Limb (tissue), 2 donors: ENCODE data around the gene VPS13D.
A peak's percentile ranks its signal among the peaks of the same experiment; 100 is the strongest.
"Not testable (repeated sequence)": the region's sequence is repeated elsewhere in the genome, so short reads cannot be mapped to it uniquely, and the experiment has no call there.

Source experiments
- DNase-seq, 2 donors: peaks; one replicate each; pipeline ENCODE4 v3.0.0-alpha.2; 2016; ENCODE audit errors: extremely low spot score in 2 of 2

VPS13D gene

DNA sequence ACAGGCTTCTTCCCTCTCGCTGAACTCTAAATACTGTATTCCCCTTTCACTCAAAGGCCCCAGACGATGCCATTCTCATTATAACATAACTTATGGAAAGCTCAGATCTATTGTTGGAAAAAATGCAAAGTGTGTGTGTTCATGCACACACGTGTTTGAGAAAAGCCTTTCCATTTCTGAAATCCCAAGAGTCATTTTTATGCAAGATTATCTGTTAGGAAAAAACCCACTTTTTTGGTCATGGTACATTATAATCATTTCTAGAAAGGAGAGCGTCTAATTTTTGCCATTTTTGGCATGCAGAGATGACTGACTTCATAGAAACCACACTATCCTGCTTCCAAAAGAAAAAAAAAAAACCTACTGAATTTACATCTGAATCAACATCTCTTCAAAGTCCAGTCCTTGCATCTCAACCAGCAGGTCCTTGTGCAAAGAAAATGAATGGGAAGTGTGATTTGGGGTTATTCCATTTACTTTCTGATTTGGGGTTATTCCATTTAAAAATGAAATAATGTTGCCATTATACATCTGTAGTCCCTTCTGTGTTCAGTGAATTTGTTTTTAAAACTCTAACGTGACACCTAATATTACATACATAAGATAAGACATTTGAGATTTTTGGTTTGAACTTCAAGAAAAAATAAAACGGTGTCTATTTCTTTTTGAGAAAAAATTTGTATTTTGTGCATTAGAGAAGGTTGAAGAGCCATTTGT lies 237.9 kb downstream of the VPS13D start:
- DNase-seq = no peak

- no peak for DNase-seq
These were observed 238.5 kb downstream of the VPS13D start for GRCh38 chr1:12468323-12468722.

DNA sequence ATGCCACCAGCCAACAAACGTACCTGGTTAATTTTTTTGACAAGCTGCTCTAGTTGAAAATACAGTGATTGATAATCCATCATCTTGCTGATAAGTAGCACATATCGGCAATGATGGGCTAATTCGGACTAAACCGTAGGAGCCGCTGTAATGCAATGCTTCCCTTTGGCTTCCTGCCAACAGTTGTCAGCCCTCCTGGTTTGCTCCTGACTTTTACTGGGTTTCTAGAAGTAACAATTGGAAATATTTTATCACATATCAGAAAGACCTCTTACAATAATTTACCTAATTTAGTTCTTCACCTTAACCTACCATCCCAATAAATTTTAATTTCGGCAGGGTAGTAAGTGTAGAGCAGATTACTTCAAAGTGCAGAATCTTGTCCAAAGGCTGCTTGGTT lies 239.7 kb downstream of the VPS13D start:
- DNase-seq = no peak

GRCh38 chr1:12469990-12470389 lies 240.2 kb downstream of the VPS13D start:
- DNase-seq = no peak

DNA sequence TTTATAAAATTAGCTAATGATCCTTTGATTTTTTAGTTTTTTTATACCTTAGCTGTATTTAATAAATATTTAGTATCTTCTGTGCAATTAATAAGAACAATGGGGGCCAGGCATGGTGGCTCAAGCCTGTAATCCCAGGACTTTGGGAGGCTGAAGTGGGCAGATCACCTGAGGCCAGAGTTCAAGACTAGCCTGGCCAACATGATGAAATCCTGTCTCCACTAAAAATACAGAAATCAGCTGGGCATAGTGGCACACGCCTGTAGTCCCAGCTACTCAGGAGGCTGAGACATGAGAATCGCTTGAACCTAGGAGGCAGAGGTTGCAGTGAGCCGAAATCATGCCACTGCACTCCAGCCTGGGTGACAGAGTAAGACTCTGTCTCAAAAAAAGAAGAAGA lies 241.1 kb downstream of the VPS13D start:
- DNase-seq = not testable (repeated sequence)

DNA sequence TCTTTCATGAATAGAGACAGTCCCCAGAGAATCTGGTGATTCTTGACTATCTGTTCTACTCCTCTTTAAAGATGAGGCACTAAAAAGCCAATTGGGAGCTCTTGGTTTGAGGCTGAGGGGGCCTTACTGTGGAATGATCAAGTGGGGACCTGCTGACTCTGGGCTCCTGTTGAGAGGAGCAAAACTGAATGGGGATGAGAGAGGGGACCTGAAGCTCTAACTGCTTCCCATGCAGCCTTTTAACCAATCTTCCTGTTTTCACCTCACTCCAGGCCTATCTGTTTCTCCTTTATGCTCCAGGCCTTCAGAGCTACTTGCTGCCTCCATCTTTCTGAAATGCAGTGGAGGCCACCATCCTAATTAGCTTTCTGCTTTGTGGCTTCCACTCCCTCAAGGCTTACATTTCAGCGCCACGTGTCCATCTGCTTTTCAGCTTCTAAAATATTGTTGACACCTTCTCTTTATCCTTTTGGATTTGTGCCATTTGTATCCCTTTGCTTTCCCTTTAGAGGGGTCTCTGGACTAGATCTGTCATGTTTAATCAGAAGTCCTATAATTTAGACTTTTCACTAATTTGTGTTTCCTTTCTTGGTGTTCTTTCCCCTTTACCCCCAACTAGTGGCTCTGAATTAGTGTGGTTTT lies 242.4 kb downstream of the VPS13D start:
- no peak for DNase-seq

DNA sequence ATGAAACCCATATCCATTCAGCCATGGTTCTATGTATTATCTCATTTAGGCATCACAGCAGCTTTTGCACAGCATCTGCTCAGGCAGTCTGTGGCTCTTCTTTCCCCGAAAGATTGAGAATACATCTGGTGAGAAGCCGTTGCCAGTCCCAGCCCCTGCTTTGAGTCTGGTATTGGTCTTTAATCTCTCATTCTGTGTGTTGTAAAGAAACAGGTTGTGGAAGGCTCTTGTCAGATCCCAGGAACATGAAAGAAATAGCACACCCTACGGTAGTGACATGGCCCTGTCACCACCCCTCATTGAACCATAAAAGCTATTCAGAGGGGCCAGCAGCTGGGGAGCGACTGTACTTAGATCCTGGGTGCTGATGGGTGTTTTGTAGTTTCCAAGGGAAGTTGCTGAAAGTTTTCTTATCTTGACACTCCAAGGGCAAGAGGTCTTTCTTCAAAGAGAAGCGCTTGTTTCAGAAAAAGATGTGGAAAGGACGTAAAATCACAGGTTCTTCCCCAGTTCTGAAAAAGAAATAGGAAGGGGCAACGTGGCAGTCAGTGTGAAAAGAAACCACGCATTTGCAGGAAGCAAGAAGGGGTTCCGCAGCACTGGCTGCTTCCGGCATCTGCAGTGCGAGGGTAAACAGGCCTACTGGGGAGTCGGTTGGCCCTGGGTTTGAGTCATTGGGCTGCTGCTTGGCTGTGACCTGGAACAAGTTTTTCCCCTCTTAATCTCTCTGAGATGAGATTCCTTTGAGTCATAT lies 243.1 kb downstream of the VPS13D start:
- no peak for DNase-seq

DNA sequence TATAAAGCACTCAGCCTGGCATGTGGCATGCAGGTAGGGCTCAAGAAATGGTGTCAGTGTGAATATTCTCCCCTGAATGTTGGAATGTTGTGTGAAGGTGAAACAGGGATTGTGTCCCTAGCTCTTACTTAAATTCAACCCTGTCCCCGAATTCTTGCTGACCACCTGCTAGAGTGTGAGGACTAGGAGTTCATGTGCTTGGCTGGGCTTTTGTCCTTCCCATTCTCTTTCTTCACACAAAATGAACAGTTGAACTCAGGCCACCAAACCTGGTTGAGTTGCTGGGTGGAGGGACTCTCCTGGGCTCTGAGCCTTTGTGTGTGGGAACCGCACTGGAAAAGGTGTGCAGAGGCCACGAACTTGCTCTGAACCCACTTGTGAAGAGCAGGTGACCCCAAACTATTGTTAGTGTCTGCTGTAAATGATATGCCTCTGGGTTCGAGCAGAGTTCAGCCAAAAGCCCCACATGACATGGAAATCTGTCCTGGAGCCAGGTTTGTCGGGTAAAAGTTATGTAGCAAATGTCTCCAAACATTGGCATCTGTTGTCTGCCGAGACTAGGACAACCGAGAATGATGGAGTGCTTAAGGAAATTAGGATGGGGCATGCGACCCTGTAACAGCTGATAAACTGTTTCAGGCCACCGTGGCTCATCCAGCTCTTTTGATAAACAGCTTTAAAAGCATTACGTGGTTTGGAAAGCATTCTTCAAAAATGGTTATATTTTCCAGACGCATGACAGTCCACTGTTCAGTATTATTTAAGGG lies 243.9 kb downstream of the VPS13D start:
- DNase-seq = peak; percentile 71 to 78

DNA sequence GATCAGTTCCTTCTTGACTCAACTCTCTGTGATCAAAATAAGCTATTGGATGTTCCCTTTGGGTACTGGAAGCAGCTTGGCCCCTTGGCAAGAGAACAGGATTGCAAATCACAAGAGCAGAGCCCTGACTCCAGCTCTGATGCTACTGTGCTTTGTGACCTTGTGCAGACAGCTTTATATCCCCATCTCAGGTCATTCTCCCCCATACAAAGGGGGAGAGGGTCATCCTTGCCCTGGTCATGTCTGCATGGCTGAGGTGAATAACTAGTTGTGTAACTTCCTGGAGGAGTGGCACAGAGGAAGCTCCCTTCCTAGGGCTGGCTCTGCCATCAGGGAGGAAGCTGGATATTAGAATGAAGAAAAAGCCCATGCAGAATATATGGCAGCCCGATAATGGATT lies 245.3 kb downstream of the VPS13D start:
- DNase-seq = no peak

DNA sequence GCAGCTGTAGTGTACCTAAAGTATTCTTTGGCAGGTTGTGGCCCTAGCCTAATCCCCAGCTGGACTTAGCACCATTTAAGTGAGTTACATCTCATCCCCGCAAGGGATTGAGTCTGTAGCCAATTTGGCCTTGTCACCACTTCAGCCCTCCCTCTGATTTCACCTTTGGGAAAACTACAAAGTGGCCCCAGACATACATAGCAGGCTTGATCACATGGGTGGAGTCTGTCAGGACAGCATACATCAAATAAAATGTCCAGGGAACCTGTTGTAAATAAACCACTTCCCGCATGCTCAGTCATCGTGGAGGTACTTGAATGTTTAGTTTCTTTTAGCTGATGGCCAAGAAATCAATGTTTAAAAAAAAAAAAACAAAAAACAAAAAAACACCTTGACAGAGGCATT lies 245.7 kb downstream of the VPS13D start:
- no peak for DNase-seq

GRCh38 chr1:12475947-12476346 lies 246.1 kb downstream of the VPS13D start:
- DNase-seq = no peak

DNA sequence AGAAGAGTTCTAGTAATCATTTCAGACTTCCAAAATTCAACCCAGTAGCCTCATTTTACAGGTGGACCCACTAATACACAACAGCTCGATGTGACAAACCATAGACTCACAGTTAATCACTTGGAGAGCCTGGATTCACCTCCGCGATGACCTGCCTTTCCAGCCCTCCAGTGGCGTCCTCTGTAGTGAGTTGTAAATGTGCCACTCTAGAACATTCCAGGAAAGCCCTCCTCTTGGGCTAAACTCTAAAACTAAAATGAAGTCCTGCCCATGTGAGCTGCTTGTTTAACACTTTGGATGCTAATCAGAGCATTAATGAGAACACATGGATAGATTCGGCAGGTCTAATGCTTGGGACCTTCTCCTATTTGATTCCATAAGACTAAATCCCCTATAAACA lies 247.5 kb downstream of the VPS13D start:
- no peak for DNase-seq

DNA sequence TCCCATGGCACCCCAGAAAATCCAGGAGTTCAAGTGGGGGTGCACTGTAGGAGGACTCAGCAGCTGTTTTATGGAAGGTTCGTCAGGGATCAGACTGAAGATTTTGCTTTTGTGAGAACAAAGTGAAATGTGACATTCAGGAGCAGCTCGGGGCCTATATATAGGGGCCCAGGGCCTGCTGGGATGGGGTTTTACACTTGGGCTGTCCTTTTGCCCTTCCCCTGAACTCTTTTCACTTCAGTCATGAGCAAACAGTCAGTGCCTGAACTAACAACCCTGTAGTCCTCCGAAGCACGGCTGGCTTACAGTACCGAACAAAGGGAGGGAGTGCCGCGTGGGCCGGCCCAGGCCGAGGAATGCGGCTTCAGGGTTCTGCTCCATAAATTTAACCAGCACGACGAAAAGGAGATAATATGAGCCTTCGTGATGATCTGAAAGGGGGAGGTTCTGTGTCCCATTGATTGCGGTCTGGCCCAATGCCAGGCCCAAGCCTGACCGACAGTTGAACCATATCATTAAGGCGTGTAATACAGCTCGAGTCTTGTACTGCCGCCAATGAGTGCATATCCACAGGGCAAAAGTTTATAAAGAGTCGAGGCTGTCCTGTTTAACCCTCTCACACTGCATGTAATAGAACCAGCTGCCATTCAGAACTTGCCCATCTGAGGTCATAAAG lies 248.2 kb downstream of the VPS13D start:
- peak; percentile 93 to 95 for DNase-seq

DNA sequence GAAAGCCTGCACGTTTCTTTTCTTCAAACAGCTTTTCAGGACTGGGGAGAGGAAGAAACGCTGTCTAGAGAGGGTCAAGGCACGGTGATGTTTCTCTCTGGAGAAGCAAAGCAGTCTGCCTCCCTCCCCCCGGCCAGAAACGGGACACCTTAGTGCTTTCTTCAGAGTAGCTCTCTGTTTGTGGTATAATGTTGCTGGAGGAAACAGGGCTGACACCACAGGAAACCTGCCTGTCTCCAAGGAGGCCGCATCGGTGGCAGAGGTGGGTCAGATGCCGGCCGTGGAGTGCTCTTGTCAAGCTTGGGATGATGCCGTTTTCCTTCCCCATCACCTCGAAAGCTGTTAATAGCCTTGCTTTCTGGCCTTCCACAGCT lies 248.8 kb downstream of the VPS13D start:
- DNase-seq = peak in 1 of 2 donors; percentile 71

- no peak for DNase-seq
These were observed 249.5 kb downstream of the VPS13D start for GRCh38 chr1:12479311-12479710.

- no peak for DNase-seq
These were observed 250.2 kb downstream of the VPS13D start for GRCh38 chr1:12480041-12480440.

GRCh38 chr1:12480748-12481362 lies 251.0 kb downstream of the VPS13D start:
- no peak for DNase-seq

- DNase-seq = no peak
These were observed 252.1 kb downstream of the VPS13D start for GRCh38 chr1:12481928-12482327.

- DNase-seq = no peak
These were observed 253.2 kb downstream of the VPS13D start for GRCh38 chr1:12482988-12483387.

DNA sequence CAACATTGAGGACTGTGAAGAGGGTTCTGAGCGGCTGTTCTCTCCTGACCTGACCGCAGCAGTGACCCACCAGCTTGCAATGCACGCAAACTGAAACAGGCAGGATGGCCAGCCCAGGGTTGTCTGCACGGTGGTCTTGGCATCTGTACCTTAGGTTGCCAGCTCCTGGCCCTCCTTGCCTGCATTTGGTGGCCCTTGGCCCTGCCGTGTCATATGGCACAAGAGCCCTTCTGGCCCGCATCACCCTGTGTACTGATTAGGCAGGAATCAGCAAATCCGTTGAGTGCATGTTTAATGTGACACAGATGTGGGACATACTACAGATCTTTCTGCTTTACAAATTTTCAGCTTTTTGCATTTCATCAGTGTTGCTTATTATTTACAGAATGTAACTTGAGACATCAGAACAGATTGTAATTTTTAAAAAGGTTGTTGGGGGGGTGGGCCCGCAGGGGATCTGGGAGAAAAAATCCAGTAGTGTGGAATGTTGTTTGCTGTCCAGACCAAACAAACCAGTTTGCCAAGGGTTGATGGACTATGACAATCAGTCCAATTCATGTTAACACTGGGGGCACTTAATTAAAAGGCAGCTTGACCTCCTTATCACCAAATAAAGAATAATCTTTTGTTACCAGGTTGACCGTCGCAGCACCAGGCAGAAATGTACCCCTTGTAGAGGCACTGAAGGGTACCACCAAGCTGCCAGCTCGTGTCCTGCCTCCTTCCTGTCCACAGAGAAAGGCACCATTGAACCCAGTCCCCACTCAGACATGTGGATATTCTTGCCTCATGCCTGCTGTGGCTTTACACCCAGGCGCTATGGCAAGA lies 255.6 kb downstream of the VPS13D start:
- DNase-seq = no peak
